ENCODE results near the gene PPP2R5A.
A peak's percentile ranks its signal among the peaks of the same experiment; 100 is the strongest.
"Not testable (repeated sequence)": the region's sequence is repeated elsewhere in the genome, so short reads cannot be mapped to it uniquely, and the experiment has no call there.

The PPP2R5A gene

DNA sequence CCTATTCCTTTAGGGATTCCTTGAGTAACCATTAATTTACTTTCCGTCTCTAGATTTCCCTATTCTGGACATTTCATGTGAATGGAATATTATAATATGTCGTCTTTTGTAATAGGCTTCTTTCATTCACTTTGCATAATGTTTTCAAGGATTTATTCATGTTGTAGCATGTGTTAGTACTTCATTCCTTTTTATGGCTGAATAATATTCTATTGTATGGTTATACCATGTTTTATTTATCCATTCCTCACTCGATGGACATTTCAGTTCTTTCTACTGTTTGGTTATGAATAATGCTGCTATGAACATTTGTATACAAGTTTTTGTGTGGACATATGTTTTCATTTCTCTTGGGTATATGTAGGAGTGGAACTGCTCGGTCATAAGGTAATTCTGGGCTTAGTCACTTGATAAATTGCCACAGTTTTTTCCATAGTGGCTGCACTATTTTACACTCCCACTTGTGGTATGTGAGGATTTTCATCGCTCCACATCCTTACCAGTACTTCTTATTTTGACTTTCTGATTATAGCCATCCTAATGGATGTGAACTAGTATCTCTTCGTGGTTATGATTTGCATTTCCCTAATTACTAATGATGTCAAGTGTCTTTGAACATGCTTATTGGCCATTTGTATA, 17.7 kb downstream of the PPP2R5A start:
- DNase-seq: peak; percentile 76

DNA sequence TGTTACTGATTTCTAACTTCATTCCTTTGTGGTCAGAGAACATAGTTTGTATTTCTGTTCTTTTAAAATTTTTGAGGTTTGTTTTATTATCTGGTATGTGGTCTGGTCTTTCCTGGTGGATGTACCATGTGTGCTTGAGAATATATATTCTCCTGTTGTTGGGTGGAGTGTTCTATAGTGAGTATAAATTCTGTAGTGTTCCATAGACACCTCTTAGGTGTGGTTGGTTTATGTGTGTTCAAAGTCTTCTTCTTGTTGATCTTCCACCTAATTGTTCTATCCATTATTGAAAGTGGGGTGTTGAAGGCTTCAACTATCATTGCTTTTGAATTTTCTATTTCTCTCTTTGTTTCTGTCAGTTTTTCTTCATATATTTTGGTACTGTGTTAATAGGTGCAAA, 20.1 kb downstream of the PPP2R5A start:
- DNase-seq: no peak

DNA sequence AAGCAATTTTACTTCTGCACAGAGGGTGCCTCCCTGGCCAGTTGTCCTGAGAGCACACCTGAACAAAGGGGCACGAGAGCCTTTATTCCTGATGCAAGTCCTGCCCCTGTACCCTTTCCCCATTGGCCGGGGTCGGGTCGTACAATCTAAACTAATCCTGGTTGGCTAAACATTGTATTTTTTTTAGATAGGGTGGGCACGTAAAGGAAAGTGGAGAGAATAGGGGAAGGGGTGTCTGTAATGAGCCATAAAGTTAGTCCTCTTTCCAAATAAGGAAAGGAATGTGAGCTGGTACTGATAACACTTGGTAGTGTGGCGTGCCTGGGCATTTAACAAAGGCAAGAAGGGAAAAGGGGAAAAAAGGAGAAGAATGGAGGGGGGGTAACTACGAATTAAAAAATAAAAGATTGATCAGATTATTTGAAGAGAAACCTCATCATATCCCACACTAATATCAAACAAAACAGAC, 20.8 kb downstream of the PPP2R5A start:
- not testable (repeated sequence) for DNase-seq

DNA sequence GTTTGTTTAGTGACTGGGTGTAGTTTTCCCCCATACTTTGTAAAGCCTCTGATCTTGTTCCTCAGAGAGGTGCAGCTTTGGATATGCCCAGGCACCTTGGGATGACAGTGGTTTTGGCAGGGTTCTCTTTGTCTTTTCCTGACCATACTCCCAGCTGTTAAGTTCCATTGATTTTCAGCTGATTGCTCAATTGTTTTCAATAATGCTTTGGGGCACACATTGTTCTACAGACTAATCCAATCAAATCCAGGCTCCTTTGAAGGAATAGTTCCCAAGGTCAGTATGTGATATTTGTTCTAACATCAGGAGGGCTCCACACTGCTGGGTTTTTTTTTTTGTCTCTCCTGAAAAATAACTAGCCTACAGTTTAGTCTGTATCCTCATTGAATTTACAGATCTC, 24.8 kb downstream of the PPP2R5A start:
- no peak for DNase-seq

DNA sequence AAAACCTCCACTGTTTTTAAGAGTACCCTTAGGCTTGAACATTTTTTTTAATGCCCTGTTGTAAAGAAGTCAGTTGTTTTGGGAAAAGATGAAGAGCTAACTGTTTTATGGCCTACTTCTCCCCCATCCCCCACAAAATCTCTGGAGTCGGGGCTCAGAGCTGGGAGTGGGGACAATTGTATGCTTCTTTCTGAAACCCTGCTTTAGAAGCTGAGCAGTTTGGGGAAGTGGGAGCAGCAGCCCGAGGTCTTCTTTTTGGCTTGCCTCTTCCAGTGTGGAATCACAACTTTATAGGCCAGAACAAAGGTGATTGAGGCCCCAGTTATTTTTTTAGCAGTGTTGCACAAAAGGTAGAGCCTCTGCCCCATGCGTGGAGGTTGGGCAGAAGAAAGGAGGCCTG, 25.2 kb downstream of the PPP2R5A start:
- no peak for DNase-seq

DNA sequence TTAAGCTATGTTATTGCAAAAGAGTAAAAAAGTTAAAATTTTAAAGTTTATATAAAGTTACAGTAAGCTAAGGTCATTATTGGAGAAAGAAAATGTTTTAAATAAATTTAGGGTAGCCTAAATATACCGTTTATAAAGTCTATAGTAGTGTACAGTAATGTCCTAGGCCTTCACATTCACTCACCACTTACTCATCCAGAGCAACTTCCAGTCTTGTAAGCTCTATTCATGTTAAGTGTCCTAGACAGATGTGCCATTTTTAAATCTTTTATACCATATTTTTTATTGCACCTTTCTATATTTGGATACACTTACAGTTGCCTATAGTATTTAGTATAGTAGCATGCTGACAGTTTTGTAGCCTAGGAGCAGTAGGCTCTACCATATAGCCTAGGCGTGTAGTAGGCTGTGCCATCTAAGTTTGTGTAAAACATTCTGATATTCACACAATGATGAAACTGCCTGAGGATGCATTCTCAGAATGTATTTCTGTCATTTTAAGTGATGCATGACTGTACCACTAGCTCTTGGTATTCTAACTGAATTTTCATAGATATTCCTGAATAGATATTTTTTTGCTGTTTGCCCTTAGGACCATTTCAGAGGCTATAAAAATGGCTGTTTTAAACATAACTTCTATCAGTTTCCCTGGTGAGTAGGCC, 26.8 kb downstream of the PPP2R5A start:
- peak; percentile 55 for DNase-seq

DNA sequence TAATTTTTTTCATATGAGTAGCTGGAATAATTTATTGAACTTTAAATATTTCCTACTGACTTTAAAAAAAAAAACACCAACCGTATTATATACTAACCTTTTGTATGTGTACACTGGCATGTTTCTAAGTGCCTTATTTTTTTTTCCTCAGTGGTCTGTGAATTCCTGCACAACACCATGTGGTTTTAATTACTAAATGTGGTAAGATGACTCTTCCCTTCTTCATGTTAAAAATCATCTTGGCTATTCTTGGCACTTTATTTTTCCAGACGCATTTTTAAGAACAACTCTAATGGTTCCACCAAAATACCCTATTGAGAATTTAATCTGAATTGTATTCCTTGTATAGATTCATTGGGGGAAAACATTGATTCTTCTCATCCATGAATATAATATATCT, 28.4 kb downstream of the PPP2R5A start:
- DNase-seq: peak; percentile 89

DNA sequence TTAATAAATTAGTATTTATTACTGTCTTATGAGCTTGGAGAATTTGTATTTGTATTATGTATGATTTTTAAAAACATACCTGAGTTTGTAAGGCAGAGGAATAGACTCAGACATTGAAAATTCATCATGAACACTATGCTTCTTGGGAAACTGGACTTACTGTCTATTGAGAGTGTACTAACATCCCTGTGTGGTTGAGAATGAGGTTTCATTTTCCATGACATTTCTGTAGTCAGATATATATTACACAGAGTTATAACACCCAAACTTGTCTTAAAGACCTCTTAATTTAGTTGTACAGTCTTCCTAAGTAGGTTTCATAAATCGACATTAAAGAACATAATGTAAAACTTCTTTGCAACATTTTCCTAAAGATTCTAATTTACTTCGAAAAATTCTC, 30.0 kb downstream of the PPP2R5A start:
- DNase-seq: no peak

DNA sequence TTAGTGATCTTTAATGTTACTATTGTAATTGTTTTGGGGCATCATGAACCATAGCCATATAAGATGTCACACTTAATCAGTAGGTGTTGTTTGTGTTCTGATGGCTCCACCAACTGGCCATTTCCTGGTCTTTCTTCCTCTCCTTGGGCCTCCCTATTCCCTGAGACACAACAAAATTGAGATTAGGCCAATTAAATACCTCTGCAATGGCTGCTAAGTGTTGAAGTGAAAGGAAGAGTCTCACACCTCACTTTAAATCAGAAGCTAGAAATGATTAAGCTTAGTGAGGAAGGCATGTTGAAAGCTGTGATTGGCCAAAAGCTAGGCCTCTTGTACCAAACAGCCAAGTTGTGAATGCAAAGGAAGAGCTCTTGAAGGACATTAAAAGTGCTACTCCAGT, 30.7 kb downstream of the PPP2R5A start:
- peak; percentile 38 for DNase-seq

DNA sequence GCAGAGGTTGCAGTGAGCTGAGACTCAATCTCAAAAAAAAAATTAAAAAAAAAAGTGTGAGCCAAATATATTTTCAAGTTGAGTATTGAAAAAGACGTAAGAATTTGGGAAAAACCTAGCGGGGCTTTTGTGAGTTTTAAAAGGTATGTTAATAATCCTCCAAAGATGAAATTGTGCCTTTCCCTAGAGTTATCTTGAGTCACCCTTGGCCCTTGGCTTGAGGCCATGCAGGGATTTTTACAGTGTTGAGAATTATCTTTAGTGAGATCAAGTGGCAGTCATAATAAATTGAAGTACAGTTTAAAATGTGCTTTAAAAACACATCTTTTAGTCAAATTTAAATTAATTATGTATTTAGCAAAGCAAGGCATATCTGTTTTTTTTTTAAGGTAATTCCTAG, 32.7 kb downstream of the PPP2R5A start:
- no peak for DNase-seq

DNA sequence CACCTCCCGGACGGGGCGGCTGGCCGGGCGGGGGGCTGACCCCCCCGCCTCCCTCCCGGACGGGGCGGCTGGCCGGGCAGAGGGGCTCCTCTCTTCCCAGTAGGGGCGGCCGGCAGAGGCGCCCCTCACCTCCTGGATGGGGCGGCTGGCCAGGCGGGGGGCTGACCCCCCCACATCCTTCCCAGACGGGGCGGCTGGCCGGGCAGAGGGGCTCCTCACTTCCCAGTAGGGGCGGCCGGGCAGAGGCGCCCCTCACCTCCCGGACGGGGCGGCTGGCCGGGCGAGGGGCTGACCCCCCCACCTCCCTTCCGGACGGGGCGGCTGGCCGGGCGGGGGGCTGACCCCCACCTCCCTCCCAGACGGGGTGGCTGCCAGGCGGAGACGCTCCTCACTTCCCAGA, 35.8 kb downstream of the PPP2R5A start:
- DNase-seq: not testable (repeated sequence)

DNA sequence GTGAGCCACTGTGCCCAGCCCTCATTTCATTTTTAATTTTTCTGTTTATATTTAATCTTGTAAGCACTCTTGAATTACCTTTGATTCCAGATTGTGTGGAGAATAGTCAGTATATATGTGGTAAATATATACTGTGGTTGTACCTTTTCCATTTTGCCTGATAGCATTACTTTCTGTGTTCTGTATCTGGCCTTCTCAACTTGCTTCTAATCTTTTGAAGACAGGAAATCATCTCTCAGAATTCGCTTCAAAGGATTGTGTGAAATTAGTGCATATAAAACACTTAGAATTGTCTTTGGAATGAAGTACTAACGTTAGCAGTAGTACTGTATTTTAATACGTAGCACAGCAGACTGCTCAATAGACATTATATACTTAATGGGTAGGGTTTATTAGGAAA, 37.9 kb downstream of the PPP2R5A start:
- no peak for DNase-seq

DNA sequence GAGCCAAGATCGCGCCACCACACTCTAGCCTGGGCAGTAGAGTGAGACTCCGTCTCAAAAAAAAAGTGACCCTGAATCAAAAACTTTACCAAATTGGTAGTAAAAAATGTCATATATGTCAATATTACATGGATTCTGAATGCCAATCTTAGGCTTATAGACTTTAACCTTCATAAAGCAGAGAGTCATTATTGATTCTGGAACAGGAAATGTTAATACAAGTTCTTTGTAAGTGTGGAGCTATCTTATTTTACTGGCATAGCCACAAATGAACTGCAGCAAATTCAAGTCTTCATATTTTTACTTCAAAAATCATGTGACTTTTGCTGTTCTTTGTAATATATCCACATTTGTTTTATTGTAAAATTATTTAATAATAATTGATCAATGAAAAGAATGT, 41.3 kb downstream of the PPP2R5A start:
- no peak for DNase-seq

DNA sequence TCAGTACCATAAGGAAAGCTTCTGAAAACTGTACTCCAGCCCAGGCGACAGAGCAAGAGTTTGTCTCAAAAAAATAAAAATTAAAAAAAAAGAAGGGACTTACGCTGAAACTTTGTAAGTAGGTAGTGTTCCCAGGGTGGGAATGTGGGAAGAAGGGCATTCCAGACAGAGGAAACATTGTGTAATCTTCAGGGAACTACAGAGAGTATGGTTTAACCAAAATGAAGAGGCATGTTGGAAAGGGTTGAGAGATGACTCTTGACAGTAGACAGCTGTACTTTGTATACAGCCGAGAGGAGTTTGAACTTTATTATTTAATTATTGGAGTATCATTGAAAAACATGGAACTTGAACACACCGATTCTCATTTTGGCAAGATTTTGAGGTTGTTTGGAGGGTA, 43.0 kb downstream of the PPP2R5A start:
- DNase-seq: peak; percentile 16

DNA sequence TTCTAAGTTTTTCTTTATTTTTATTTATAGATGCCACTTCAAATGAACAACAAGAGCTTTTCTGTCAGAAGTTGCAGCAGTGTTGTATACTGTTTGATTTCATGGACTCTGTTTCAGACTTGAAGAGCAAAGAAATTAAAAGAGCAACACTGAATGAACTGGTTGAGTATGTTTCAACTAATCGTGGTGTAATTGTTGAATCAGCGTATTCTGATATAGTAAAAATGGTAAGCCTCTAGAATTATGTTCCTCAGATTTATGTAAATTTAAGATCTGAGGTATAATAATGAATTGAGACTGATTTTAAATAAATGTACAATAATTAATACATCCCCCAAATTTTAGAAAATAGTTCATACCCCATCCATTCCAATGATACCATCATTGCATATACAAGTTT, 43.9 kb downstream of the PPP2R5A start:
- no peak for DNase-seq

DNA sequence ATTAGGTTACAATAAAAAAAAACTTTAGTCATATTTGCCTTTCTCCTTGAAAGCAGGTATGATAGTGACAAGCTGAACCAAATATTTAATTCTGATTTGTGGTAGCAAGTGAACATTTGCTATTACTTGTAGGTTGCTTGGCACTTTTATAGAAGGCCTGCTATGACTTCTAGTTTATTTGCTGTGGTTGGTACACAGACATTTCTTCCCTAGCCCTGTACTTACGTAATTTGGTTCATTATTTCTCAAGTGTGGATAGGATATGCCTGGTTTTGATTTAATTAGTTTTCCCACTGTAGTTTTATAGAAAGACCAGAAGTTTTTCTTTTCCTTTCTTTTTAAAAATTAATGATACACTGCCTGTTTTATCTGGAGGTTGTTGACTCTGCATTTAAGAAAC, 55.9 kb downstream of the PPP2R5A start:
- no peak for DNase-seq

DNA sequence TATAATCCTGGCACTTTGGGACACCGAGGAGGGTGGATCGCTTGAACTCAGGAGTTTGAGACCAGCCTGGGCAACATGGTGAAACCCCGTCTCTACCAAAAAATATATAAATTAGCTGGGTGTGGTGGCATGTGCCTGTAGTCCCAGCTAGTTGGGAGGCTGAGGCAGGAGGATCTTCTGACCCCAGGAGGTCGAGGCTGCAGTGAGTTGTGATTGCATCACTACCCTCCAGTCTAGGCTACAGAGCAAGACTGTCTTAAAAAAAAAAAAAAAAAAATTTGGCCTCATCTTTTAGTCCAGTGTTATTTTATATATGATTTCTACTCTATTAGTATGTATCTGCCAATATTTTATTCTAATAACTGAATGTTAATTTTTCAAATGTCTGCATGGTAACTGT, 59.7 kb downstream of the PPP2R5A start:
- DNase-seq: no peak

DNA sequence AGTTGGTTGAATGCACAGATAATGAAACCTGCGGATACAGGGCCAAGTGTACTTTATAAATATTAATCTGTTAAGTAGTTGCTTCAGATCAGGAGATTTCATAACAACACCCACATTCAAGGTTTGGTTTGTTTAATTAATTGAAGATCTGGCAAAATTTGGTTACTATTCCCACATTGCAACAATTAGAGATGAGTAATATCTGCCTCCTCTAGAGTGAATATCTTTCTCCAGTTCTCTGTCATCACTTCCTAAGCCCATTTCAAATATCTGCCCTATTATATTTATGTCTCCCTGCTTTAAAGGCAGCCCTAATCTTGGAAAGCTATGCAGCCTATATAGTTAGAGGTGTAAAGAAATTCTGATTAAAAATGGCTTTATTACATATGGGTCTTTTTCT, 61.4 kb downstream of the PPP2R5A start:
- no peak for DNase-seq

DNA sequence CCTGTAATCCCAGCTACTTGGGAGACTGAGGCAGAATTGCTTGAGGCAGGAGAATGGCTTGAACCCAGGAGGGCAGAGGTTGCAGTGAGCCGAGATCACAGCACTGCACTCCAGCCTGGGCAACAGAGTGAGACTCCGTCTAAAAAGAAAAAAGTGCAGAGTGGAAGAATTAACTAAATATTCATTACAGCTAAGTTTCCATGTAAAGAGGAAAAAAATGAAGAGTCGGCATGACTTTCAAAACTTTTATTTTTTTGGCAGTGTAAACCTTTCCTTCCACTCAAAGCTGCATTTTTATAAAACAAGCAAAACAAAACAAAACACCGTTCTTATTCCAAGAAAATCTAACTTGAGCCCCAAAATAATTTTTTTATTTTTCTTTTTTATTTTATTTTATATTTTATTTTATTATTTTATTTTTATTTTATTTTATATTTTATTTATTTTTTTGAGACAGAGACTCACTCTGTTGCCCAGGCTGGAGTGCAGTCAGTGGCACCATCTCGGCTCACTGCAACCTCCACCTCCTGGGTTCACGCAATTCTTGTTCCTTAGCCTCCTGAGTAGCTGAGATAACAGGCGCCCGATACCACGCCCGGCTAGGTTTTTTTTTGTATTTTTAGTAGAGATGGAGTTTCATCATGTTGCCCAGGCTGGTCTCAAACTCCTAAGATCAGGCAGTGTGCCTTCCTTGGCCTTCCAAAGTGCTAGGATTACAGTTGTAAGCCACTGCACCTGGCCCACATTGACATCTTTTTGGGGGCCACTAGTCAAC, 66.6 kb downstream of the PPP2R5A start:
- no peak for DNase-seq

DNA sequence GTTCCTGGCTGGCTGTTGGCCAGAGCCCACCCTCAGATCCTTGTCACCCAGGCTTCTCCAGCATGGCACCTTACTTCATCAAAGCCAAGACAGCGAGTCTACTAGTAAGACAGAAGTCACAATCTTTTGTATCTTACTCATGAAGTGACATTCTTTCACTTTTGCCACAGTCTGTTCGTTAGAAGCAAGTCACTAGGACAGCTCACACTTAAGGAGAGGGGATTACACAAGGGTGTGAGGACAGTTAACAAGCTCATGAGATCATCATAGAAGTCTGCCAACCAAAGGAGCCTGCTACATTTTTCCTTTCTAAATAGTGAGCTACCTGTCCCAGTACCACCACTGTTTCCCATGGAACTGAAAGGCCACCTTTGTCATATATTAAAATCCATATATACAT, 68.0 kb downstream of the PPP2R5A start:
- DNase-seq: no peak

DNA sequence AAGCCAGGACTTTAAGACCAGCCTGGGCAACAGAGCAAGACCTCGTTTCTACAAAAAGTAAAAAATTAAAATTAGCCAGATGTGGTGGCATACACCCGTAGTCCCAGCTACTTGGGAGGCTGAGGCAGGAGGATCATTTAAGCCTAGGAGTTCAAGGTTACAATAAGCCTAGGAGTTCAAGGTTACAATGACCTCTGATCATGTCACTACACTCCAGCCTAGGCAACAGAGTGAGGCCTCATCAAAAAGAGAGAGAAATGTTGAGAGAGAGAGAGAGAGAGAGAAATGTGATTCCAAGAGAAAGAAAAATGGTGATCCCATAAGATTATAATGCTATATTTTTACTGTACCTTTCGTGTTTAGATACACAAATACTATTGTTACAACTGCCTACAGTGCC, 69.3 kb downstream of the PPP2R5A start:
- no peak for DNase-seq

DNA sequence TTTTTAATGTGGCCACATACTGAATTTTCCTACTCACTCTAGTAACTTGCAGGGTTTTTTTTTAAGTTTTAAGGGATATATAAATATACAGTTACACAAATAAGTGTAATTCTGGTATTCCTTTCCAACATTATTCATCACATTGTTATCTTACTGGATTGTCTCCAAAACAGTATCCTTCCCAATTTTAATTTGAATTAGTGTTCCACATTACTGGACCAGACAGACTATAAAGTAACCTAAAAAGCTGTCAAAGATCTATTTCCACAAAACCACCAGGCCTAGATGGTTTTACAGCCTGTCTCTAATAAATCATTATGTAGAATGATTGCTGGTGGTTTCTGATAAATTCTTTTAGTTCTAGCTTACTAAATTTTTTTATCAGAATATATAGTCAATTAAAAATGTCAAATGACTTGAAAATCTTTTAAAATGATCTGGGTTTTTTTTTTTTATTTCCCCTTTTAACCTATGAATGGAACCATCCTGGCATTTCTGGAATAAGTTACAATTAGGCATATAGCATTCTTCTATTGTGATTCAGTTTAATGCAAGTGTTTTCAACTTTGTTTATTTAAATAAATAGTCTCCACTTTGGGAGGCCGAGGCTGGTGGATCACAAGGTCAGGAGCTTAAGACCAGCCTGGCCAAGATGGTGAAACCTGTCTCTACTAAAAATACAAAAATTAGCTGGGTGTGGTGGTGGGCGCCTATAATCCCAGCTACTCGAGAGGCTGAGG, 70.2 kb downstream of the PPP2R5A start:
- DNase-seq: peak; percentile 68

DNA sequence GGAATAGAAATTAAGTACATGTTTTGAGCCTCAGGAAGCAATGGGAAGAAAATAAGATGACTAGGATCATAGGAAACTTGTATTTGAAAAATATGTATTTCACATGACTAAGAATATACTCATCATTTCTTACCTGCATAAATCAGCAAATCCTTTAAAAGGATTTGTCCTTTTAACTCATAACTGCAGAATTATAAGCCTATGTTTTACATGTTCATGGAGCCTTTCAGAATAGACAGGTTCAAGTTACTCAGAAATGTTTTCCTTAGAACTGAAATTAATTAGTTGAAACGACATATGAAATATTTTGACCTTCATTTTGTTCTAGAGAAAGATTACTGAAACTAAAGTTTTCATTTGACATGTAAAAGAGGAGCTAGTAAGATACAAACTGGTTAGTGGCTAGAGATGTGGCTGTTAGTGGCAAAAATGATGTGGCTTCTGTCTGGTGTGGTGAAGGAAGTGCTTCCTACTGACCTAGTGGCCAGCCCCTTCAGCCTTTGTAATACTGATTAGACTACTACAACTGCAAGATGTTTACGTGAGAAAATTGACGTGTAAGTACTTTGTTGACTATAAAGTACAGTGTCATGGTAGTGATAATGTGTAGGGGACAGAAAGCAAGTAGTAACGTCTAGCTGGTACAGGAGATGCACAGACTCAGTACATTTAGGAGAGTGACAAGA, 74.7 kb downstream of the PPP2R5A start:
- DNase-seq: no peak

Data from fibroblast of upper back skin (primary cell).